ENCODE measurements around the gene API5. TPM values are rescaled to one million over a fixed set of nuclear protein-coding genes. Genes with fewer than 3 reads are reported as not detected.
"Not testable (repeated sequence)": the region's sequence is repeated elsewhere in the genome, so short reads cannot be mapped to it uniquely, and the experiment has no call there.

API5 gene
- total and polyA plus RNA-seq, 10 of the 15 experiments (the other 5 are each of a cell fraction or from before 2014, with no cell fraction given) = 52.0 to 193 (median 106) TPM

- TF ChIP-seq, protein P1, sequence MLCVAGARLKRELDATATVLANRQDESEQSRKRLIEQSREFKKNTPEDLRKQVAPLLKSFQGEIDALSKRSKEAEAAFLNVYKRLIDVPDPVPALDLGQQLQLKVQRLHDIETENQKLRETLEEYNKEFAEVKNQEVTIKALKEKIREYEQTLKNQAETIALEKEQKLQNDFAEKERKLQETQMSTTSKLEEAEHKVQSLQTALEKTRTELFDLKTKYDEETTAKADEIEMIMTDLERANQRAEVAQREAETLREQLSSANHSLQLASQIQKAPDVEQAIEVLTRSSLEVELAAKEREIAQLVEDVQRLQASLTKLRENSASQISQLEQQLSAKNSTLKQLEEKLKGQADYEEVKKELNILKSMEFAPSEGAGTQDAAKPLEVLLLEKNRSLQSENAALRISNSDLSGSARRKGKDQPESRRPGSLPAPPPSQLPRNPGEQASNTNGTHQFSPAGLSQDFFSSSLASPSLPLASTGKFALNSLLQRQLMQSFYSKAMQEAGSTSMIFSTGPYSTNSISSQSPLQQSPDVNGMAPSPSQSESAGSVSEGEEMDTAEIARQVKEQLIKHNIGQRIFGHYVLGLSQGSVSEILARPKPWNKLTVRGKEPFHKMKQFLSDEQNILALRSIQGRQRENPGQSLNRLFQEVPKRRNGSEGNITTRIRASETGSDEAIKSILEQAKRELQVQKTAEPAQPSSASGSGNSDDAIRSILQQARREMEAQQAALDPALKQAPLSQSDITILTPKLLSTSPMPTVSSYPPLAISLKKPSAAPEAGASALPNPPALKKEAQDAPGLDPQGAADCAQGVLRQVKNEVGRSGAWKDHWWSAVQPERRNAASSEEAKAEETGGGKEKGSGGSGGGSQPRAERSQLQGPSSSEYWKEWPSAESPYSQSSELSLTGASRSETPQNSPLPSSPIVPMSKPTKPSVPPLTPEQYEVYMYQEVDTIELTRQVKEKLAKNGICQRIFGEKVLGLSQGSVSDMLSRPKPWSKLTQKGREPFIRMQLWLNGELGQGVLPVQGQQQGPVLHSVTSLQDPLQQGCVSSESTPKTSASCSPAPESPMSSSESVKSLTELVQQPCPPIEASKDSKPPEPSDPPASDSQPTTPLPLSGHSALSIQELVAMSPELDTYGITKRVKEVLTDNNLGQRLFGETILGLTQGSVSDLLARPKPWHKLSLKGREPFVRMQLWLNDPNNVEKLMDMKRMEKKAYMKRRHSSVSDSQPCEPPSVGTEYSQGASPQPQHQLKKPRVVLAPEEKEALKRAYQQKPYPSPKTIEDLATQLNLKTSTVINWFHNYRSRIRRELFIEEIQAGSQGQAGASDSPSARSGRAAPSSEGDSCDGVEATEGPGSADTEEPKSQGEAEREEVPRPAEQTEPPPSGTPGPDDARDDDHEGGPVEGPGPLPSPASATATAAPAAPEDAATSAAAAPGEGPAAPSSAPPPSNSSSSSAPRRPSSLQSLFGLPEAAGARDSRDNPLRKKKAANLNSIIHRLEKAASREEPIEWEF (IDR thresholded peaks at IDR 0.05; ENCODE audit: insufficient replicate concordance, low read depth, low read length) = no peak
- TF ChIP-seq RB1 (IDR thresholded peaks at IDR 0.05; ENCODE audit: borderline replicate concordance) (no peak), ZNF217 (IDR thresholded peaks at IDR 0.05) (no peak), GATAD2B (conservative IDR thresholded peaks at IDR 0.05; ENCODE audit: low read depth) (no peak)
Observed at GRCh38 chr11:43328482-43328881, 16.7 kb downstream of the API5 start (continued).

GRCh38 chr11:43341159-43341558, 29.4 kb downstream of the API5 start:
- ATAC-seq (no peak), FAIRE-seq (no peak), DNase-seq (ENCODE audit: low read depth, low spot score) (no peak)
- Histone ChIP-seq H3K79me2 (ENCODE audit: control insufficient read depth, insufficient read depth, low read length) (no peaks in the 10 kb centered on the region), H3K27me3 (replicated peaks in 1 of 2; ENCODE audit: control insufficient read depth in 2 of 2, insufficient read depth in 2 of 2, low read length in 1 of 2) (no peaks in the 10 kb centered on the region), H3K9me3 (replicated peaks; ENCODE audit: control insufficient read depth, insufficient read depth, low read length) (no peaks in the 10 kb centered on the region), H3K36me3 (ENCODE audit: control insufficient read depth in 2 of 2, insufficient read depth in 2 of 2, low read length in 1 of 2) (peaks cover 0 to 12% of the 10 kb centered on the region in 2 experiments), H4K20me1 (ENCODE audit: control insufficient read depth, insufficient read depth) (no peaks in the 10 kb centered on the region), H3K9ac (ENCODE audit: control insufficient read depth, insufficient read depth, low read length) (no peak overlapping the region), H3K4me1 (ENCODE audit: control insufficient read depth, insufficient read depth, low read length) (no peaks in the 10 kb centered on the region), H3K4me3 (no peak overlapping the region), H2AFZ (ENCODE audit: control insufficient read depth, low read depth, low read length) (no peak overlapping the region), H3K27ac (ENCODE audit: control insufficient read depth, insufficient read depth) (no peak overlapping the region), H3K4me2 (ENCODE audit: control insufficient read depth, insufficient read depth) (no peak overlapping the region)
- ChIA-PET CTCF (no interaction called here), SMC1A (ENCODE audit: uncharacterized antibody, unreplicated experiment) (interaction anchor here (1.5 kb wide), 1 partner anchor 15 kb away, joined by 3 read pairs; no protein-coding TSS in a partner anchor), POLR2A (no interaction called here), RAD21 (ENCODE audit: unreplicated experiment) (no interaction called here)
- in situ Hi-C loops (cut with MboI) = no loop called here
- BruUV-seq (replicated peaks) = no TSS peak
- TF ChIP-seq RFX5 (IDR thresholded peaks at IDR 0.05; ENCODE audit: low read depth, low read length) (no peak), CTCF (IDR thresholded peaks at IDR 0.05 in 2 of 3, conservative IDR thresholded peaks at IDR 0.05 in 1 of 3; ENCODE audit: control insufficient read depth in 2 of 3, extremely low read depth in 1 of 3, insufficient read depth in 1 of 3, low read depth in 3 of 3, low read length in 3 of 3) (no peak), NFIC (IDR thresholded peaks at IDR 0.05; ENCODE audit: low read depth, low read length) (no peak), SREBF1 (IDR thresholded peaks at IDR 0.05; ENCODE audit: low read length) (no peak), ZNF217 (IDR thresholded peaks at IDR 0.05) (no peak), TCF7 (IDR thresholded peaks at IDR 0.05; ENCODE audit: borderline replicate concordance) (no peak), HCFC1 (IDR thresholded peaks at IDR 0.05; ENCODE audit: low read length) (no peak), JUNB (IDR thresholded peaks at IDR 0.05) (no peak)
- intact Hi-C loops (cut with micrococcal nuclease; ENCODE audit: unreplicated experiment) = no loop called here

DNA sequence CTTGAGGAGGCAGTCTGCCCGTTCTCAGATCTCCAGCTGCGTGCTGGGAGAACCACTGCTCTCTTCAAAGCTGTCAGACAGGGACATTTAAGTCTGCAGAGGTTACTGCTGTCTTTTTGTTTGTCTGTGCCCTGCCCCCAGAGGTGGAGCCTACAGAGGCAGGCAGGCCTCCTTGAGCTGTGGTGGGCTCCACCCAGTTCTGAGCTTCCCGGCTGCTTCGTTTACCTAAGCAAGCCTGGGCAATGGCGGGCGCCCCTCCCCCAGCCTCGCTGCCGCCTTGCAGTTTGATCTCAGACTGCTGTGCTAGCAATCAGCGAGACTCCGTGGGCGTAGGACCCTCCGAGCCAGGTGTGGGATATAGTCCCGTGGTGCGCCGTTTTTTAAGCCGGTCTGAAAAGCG, 39.6 kb downstream of the API5 start:
- in situ Hi-C loops (cut with MboI) = loop anchor here (25.0 kb wide), 1 partner anchor 1236 kb away; no protein-coding TSS in a partner anchor

More for the DNA sequence above, 39.6 kb downstream of the API5 start:
- H3K27ac ChIP-seq (ENCODE audit: control insufficient read depth, insufficient read depth); RAD21 ChIA-PET (ENCODE audit: unreplicated experiment); FAIRE-seq; POLR2A ChIA-PET; H3K27me3 ChIP-seq (replicated peaks in 1 of 2; ENCODE audit: control insufficient read depth in 2 of 2, insufficient read depth in 2 of 2, low read length in 1 of 2); H3K4me2 ChIP-seq (ENCODE audit: control insufficient read depth, insufficient read depth); H3K9ac ChIP-seq (ENCODE audit: control insufficient read depth, insufficient read depth, low read length); H3K9me3 ChIP-seq (replicated peaks; ENCODE audit: control insufficient read depth, insufficient read depth, low read length); H3K4me1 ChIP-seq (ENCODE audit: control insufficient read depth, insufficient read depth, low read length); H4K20me1 ChIP-seq (ENCODE audit: control insufficient read depth, insufficient read depth); H3K36me3 ChIP-seq (ENCODE audit: control insufficient read depth in 2 of 2, insufficient read depth in 2 of 2, low read length in 1 of 2); intact Hi-C loops (cut with micrococcal nuclease; ENCODE audit: unreplicated experiment); CTCF ChIA-PET; SMC1A ChIA-PET (ENCODE audit: uncharacterized antibody, unreplicated experiment); H3K79me2 ChIP-seq (ENCODE audit: control insufficient read depth, insufficient read depth, low read length); H3K4me3 ChIP-seq; DNase-seq (ENCODE audit: low read depth, low spot score); ATAC-seq; BruUV-seq (replicated peaks); H2AFZ ChIP-seq (ENCODE audit: control insufficient read depth, low read depth, low read length): not testable (repeated sequence)
- WGBS (ENCODE audit: insufficient coverage, insufficient replicate concordance, low lambda C conversion rate, missing lambda C conversion rate) = 38% methylated on average over 6 of the region's 17 CpGs
